Prostate gland (tissue), 2 donors: ENCODE measurements around the gene ATP2C1.

Experiments used
- CTCF ChIP-seq, 4 experiments: fragments of 200-600 bp in 2 of 4; fragments of 450-650 bp in 2 of 4; sonication (generic) in 2 of 4; IDR thresholded peaks; 1 replicate in 3 of 4; 2 replicates in 1 of 4; pipeline ENCODE4 v1.5.1; 2016 to 2019; ENCODE audit warnings: antibody characterized with exemption in 4 of 4, mild to moderate bottlenecking in 2 of 4, moderate library complexity in 2 of 4
- POLR2AphosphoS5 ChIP-seq: sonication (generic); formaldehyde crosslinking; IDR thresholded peaks from one replicate; pipeline ENCODE4 v1.6.1; 2017; ENCODE audit warnings: antibody characterized with exemption

GRCh38 chr3:130892759-130893375 is 1.0 kb upstream of the ATP2C1 start:
- TF ChIP-seq POLR2AphosphoS5 (peak; percentile 44), CTCF (IDR thresholded peaks at IDR 0.05) (peak; percentile 71 to 92 (median 87))
